HFFc6 (cell line): ENCODE results near the gene SEC23A. TPM values are rescaled to one million over a fixed set of nuclear protein-coding genes. Genes with fewer than 3 reads are reported as not detected.

ENCODE experiments used
- DNase-seq: peaks from one replicate; pipeline ENCODE4 v3.0.0-alpha.2; 2018
- H3K27ac Mint-ChIP-seq: 2 replicates; pipeline ENCODE4 v1.8.0; 2020; ENCODE audit warnings: mild to moderate bottlenecking, mixed read lengths
- H3K27me3 Mint-ChIP-seq: 2 replicates; pipeline ENCODE4 v1.8.0; 2021; ENCODE audit warnings: mild to moderate bottlenecking, moderate library complexity, mixed read lengths; ENCODE audit not compliant: insufficient read depth
- H3K36me3 Mint-ChIP-seq: 2 replicates; pipeline ENCODE4 v1.8.0; 2021; ENCODE audit warnings: low read depth, mixed read lengths
- H3K4me1 Mint-ChIP-seq: 2 replicates; pipeline ENCODE4 v1.8.0; 2020; ENCODE audit warnings: low read depth, mixed read lengths
- H3K4me3 Mint-ChIP-seq: 2 replicates; pipeline ENCODE4 v1.8.0; 2020; ENCODE audit warnings: mild to moderate bottlenecking, moderate library complexity, mixed read lengths
- H3K9me3 Mint-ChIP-seq: 2 replicates; pipeline ENCODE4 v1.8.0; 2020; ENCODE audit warnings: mild to moderate bottlenecking, mixed read lengths
- total RNA-seq, 6 experiments: library from RNA; stranded (reverse); fragmentation: NEBNext Ultra II Directional; extraction: Animal tissue kit (Norgen Biotek cat#: 25700); gene quantifications; 2 replicates in 1 of 6; 3 replicates in 5 of 6; pipeline ENCODE4 v1.2.3, GENCODE V29; 2021
- TF ChIP-seq, protein P1 (sequence below): fragments of 200-600 bp; sonication (generic); IDR thresholded peaks from 2 replicates; pipeline ENCODE4 v1.5.0; 2021; ENCODE audit warnings: antibody characterized with exemption, mild to moderate bottlenecking

SEC23A gene
- total RNA-seq, 6 experiments from 2014 or later: 199 to 255 (median 241) TPM

DNA sequence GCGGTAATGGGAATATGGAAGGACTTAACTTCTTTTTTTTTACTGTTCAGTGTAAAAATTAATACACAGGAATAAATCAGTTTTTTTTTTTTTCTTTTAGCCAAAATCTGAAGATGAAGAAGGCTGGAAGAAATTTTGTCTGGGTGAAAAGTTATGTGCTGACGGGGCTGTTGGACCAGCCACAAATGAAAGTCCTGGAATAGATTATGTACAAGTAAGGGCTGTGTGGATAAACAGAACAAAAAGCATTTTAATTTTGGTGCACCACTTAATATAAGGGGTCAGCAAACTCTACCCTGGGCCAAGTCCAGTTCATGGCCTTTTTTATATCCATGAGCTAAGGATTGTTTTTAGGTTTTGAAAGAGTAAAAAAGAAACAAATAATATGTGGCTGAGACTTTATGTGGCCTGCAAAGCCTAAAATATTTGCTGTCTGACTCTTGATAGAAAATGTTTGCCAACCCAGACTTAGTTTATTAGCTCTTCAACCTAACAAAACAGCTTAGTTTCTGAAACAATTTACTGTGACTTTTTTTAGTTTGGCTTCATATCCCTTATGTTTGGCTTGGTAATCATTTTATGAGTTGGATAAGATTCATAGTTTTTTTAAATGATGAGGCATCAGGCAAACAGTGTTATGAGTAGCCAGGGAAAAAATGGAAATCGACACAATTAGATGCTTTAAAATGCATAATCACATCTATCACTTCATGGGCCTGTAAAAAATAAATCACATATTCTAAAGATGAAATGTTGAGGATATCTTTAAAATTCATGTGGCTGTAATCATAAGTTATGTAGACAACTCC is 19.5 kb upstream of the SEC23A start:
- H3K27me3 Mint-ChIP-seq: no peaks in the 10 kb centered on the region
- no peaks in the 10 kb centered on the region for H3K9me3 Mint-ChIP-seq
- no peak overlapping the region for H3K27ac Mint-ChIP-seq
- no peak overlapping the region for H3K4me3 Mint-ChIP-seq
- peak; percentile 15 for DNase-seq
- H3K4me1 Mint-ChIP-seq: no peaks in the 10 kb centered on the region
- no peaks in the 10 kb centered on the region for H3K36me3 Mint-ChIP-seq
- TF ChIP-seq, protein P1, sequence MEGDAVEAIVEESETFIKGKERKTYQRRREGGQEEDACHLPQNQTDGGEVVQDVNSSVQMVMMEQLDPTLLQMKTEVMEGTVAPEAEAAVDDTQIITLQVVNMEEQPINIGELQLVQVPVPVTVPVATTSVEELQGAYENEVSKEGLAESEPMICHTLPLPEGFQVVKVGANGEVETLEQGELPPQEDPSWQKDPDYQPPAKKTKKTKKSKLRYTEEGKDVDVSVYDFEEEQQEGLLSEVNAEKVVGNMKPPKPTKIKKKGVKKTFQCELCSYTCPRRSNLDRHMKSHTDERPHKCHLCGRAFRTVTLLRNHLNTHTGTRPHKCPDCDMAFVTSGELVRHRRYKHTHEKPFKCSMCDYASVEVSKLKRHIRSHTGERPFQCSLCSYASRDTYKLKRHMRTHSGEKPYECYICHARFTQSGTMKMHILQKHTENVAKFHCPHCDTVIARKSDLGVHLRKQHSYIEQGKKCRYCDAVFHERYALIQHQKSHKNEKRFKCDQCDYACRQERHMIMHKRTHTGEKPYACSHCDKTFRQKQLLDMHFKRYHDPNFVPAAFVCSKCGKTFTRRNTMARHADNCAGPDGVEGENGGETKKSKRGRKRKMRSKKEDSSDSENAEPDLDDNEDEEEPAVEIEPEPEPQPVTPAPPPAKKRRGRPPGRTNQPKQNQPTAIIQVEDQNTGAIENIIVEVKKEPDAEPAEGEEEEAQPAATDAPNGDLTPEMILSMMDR: no peak

- H3K4me3 Mint-ChIP-seq: peak within 1 kb of the TSS; percentile 99
- no peaks in the 10 kb centered on the region for H3K36me3 Mint-ChIP-seq
- DNase-seq: peak; percentile 89
- H3K27ac Mint-ChIP-seq: peak within 1 kb of the TSS; percentile 92
- H3K27me3 Mint-ChIP-seq: no peaks in the 10 kb centered on the region; the same call in 1 of the 2 replicates
- TF ChIP-seq, protein P1: no peak
- H3K4me1 Mint-ChIP-seq: peaks cover 23% of the 10 kb centered on the region
- H3K9me3 Mint-ChIP-seq: no peaks in the 10 kb centered on the region
Measured at GRCh38 chr14:39114073-39114838, 11.2 kb upstream of the SEC23A start, which contains the start of gene GEMIN2. GEMIN2 (plus strand) TSS chr14:39114323; CDS start chr14:39114339, 16 bp downstream.

DNA sequence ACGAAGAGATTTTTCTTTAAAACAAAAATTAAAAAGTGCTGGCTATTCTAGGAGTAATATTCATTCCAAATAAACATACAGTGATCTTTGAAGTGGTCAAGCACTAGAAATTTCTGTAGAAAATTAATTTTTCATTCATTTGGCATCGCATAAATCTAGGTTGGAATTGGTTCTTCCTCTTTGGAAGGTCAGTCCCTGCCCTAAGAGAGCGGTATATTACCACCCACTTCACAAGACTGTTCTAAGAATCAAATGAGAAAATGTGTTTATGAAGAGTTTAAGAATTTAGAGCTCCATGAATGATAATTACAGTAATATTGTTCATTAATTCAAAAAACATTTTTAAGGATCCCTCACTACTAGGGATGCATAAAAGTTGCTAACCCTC is 10.6 kb upstream of the SEC23A start:
- Mint-ChIP-seq H3K4me3 (peak overlapping the region; percentile 99), H3K27ac (peak overlapping the region; percentile 92), H3K27me3 (no peaks in the 10 kb centered on the region; the same call in 1 of the 2 replicates), H3K36me3 (no peaks in the 10 kb centered on the region), H3K4me1 (peaks cover 23% of the 10 kb centered on the region), H3K9me3 (no peaks in the 10 kb centered on the region)
- TF ChIP-seq, protein P1: no peak
- DNase-seq: no peak

GRCh38 chr14:39109893-39110715 is 7.1 kb upstream of the SEC23A start:
- no peak for DNase-seq
- H3K27me3 Mint-ChIP-seq: no peaks in the 10 kb centered on the region; the same call in 1 of the 2 replicates
- peaks cover 21% of the 10 kb centered on the region for H3K4me1 Mint-ChIP-seq
- H3K9me3 Mint-ChIP-seq: no peaks in the 10 kb centered on the region
- TF ChIP-seq, protein P1: no peak
- H3K4me3 Mint-ChIP-seq: peak overlapping the region; percentile 56; the same call in 1 of the 2 replicates
- H3K36me3 Mint-ChIP-seq: no peaks in the 10 kb centered on the region
- H3K27ac Mint-ChIP-seq: peak overlapping the region; percentile 12; the same call in 1 of the 2 replicates

DNA sequence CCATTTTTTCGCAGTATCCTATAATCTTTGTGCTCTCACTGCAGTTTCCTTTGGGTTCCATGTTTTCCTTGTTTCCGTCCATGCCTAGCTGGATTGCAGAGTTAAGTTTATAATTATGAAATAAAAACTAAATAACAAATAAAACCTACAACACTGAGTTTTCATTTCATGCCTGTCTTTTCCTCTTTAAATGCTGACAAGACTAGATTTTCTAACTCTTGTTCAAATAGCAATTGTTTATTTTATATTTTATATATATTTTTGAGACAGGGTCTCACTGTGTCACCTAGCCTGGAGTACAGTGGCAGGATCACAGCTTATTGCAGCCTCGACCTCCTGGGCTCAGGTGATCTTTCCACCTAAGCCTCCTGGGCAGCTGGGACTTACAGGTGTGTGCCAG is 5.8 kb upstream of the SEC23A start:
- no peak overlapping the region for H3K27ac Mint-ChIP-seq
- peaks cover 24% of the 10 kb centered on the region for H3K4me1 Mint-ChIP-seq

More for the DNA sequence above, 5.8 kb upstream of the SEC23A start:
- Mint-ChIP-seq H3K27me3 (no peaks in the 10 kb centered on the region), H3K4me3 (no peak overlapping the region), H3K36me3 (peaks cover 2% of the 10 kb centered on the region; the same call in 1 of the 2 replicates), H3K9me3 (no peaks in the 10 kb centered on the region)
- TF ChIP-seq, protein P1: no peak
- no peak for DNase-seq
